Left cardiac atrium (tissue), 4 donors: ENCODE measurements around the gene UBE3A. TPM values are rescaled to one million over a fixed set of nuclear protein-coding genes. Genes with fewer than 3 reads are reported as not detected.
A peak's percentile ranks its signal among the peaks of the same experiment; 100 is the strongest.

ENCODE experiments used
- ATAC-seq, 2 donors: fragments of 200-7000 bp; cut with Tn5 transposase; one replicate each; pipeline ENCODE4 v1.9.1; 2020; ENCODE audit warnings: mild to moderate bottlenecking in 2 of 2, moderate library complexity in 2 of 2
- DNase-seq: peaks from one replicate; pipeline ENCODE4 v3.0.0-alpha.2; 2020
- intact Hi-C, 2 donors: fragments of 100-400 bp; cut with DNase I; formaldehyde crosslinking; loops; one replicate each; pipeline versions ENCODE4 v1.14.1 to v1.15.1; 2022 to 2023
- total RNA-seq, 2 donors: library from RNA; stranded (reverse); fragmentation: NEBNext Ultra II Directional; extraction: Animal tissue kit (Norgen Biotek cat#: 25700); gene quantifications; one replicate each; pipeline ENCODE4 v1.2.1, GENCODE V29; 2021
- donor health status: DM: no; HTN: yes; CAD: no.
- donor health status: DM: no; HTN: yes; CAD: no; lungs with severe emphysema.
- donor health status: DM: yes; HTN: yes; CAD: no.
- donor health status: Dilated cardiomyopathy.

The UBE3A gene
- total RNA-seq, 2 donors from 2014 or later: 91.5 to 105 TPM

DNA sequence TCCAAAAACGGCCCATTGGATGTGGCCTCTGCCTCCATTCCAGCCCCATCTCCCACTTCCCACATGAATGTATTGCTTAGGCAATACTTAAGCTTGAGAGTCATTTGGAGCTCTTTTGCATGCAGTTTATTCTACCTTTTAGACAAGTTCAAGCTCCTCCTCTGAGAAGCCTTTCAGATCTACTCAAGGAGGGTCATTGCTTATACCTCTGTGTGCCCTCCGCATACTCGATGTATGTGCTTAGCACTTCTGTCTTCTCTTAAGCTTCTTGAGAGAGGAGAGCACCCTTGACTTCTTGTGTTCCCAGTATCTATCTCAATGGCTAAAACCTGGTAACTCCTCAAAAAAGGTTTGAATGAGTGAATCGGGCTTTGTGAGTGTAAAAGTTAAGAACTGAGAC lies 6.6 kb upstream of the UBE3A start:
- ATAC-seq: no peak
- intact Hi-C loops: no loop called here

GRCh38 chr15:25441111-25441510 lies 2.3 kb upstream of the UBE3A start:
- ATAC-seq (no peak), DNase-seq (no peak)
- intact Hi-C loops: no loop called here

More for the DNA sequence above, 6.6 kb upstream of the UBE3A start:
- no peak for DNase-seq

- DNase-seq (no peak), ATAC-seq (peak in 1 of 2 donors; percentile 1)
- intact Hi-C loops: loop anchor here in 1 of 2 donors (5.0 kb wide), 1 partner anchor 92 kb away; no protein-coding TSS in a partner anchor
These were observed 579 bp upstream of the UBE3A start for GRCh38 chr15:25439369-25439836.

GRCh38 chr15:25437777-25438600 lies 835 bp downstream of the UBE3A start:
- ATAC-seq (peak; percentile 72 to 81), DNase-seq (peak; percentile 64)
- intact Hi-C loops: loop anchor here in 1 of 2 donors (5.0 kb wide), 1 partner anchor 91 kb away; no protein-coding TSS in a partner anchor

- no peak for ATAC-seq
- DNase-seq: no peak
- intact Hi-C loops: loop anchor here in 1 of 2 donors (5.0 kb wide), 1 partner anchor 89 kb away; no protein-coding TSS in a partner anchor
These were observed 2.1 kb downstream of the UBE3A start for GRCh38 chr15:25436707-25437106.

DNA sequence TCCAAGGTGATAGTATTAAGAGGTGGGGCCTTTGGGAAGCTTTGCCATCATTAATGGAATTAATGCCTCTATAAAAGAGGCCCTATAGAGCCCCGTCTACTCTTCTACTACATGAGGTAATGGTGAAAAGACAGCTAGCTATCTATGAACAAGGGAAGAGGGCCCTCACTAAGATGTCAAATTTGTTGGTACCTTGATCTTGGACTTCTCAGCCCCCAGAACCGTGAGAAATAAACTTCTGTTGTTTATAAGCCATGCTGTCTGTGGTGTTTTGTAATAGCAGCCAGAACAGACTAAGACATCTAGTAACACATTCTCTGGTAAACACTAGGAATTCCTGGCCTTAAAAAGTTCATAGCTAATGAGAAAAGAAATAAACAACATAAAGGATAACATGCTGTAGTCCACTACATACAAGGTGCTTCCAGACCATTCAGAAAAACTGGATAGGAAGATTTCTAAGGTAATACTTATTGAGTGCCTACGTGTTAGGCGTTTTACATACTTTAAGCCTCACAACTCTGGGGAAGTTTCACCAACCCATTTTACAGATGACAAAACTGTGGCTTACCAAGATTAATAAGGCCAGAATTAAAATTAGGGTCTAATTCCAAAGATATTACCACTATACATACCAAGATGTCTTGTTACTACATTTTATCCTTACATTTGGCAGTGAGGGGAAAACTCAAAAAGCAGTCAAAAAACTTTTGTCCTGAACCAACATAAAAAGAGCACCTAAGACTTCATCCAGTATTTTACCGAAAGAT lies 3.2 kb downstream of the UBE3A start:
- no peak for ATAC-seq
- DNase-seq: no peak
- intact Hi-C loops: loop anchor here in 1 of 2 donors (5.0 kb wide), 1 partner anchor 88 kb away; no protein-coding TSS in a partner anchor

GRCh38 chr15:25433118-25433865 lies 5.5 kb downstream of the UBE3A start:
- no peak for DNase-seq

DNA sequence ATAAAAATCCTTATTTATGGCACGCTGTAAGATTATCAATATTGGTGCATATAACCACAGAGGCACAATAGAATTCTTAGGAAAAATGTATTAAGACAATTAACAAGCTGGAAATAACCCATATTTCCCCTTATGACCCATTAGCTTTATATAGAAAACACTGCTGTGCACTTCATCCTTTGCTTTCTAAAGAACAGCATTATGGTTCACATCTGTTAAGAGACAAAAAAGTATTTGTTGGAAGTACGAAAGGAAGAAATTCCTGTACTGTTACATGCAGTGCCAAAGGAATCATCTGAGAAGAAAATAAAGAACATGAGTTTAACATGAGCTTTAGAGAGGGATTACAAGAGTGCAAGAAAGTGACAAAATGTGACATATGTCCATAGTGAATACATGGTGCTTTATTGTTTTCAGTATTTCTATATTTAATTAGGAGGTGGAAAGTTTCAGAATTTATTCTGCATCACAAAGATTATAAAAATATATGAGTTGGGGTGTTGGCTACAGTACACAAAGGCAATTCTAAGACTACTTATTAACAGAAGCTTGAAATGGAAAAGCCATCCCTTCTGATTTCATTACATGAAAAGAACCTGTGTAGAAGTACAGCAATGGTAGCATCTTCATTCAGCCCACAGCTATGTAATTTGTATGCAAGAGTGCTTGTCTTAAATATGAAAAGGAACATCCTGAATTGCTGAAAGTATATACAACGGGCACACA lies 6.8 kb downstream of the UBE3A start:
- intact Hi-C loops: no loop called here
- ATAC-seq (no peak), DNase-seq (no peak)

More at GRCh38 chr15:25433118-25433865, 5.5 kb downstream of the UBE3A start:
- intact Hi-C loops: no loop called here
- no peak for ATAC-seq

GRCh38 chr15:25427861-25428260 lies 11.0 kb downstream of the UBE3A start:
- intact Hi-C loops: no loop called here
- DNase-seq: no peak
- ATAC-seq: peak in 1 of 2 donors; percentile 25

DNA sequence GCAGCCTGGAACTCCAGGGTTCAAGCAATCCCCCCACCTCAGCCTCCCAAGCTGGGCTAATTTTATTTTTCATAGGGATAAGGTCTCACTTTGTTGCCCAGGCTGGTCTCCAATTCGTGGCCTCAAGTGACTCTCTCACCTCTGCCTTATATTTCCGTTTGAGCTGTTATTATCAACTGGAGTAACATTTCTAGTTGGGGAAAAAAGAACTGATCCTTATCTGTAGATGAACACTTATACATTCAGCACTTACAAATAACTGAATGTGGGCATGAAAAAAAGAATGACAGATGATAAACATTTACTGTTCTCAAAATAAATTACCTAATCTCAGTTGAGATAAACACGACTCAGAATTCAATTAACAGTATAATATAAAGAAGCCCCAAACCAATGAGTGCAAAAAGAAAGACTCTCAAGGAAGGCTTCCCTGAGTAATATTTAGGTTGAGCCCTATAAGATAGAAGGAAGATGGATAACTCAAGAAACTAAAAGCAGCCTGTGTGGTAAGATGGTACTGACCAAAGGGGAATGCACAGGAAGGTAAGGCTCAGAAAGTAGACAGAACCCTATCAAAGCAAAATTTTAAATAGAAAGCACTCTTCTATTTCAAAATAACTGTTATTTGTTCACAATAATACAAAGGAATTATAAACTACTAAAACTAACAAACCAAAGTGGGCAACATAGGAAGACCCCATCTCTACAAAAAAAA lies 11.8 kb downstream of the UBE3A start:
- no peak for ATAC-seq
- intact Hi-C loops: no loop called here
- DNase-seq: no peak

- intact Hi-C loops: no loop called here
- DNase-seq (no peak), ATAC-seq (no peak)
These were observed 14.8 kb downstream of the UBE3A start for GRCh38 chr15:25424073-25424472.

DNA sequence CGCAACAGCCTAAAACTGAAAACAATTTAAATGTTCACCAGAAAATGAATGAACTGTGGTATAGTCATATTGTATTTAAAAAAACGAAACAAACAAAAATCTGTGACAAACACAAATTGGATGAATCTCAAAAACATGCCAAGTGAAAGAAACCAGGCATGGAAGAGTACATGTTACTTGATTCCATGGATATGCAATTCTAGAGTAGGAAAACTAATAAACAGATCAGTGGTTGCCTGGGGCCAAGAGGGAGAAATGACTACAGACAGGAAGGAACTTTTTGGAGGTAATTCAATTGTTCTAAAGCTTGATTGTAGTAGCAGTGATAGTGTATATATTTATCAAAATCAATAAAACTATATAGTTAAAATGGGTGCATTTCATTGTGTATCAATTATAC lies 16.8 kb downstream of the UBE3A start:
- intact Hi-C loops: no loop called here
- ATAC-seq (no peak), DNase-seq (no peak)

DNA sequence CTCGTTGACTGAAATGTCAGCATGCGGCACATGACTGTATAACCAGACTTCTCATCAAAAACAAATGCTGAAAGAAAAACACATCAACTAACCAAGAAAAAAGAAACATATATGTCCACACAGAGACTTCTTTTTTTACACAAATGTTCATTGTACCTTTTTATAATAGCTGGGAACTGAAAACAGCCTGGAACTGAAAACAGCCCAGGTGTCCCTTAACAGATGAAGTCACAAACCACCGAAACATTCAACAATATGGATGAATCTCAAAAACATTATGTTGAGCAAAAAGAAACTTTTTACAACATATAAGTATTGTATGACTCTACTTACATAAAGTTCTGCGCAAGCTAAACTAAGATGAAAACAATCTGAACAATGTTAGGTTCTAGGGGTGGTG lies 20.6 kb downstream of the UBE3A start:
- DNase-seq (no peak), ATAC-seq (no peak)
- intact Hi-C loops: no loop called here

DNA sequence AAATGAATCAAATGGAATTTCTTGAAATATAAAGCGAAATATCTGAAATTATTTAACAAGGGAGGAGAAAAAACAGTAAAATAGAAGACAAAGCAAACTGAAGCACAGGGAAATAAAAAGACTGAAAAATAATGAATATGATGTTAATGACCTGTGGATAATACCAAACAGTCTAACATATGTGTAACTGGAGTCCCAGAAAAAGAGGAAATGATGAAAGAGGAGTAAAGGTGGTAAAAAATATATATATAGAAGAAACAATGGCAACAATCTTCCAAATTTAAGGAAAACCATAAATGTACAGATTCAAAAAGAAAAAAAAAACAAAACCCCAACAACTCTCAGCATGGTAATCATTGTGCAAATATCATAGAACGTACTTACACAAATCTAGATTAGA lies 21.2 kb downstream of the UBE3A start:
- intact Hi-C loops: no loop called here
- no peak for ATAC-seq

DNA sequence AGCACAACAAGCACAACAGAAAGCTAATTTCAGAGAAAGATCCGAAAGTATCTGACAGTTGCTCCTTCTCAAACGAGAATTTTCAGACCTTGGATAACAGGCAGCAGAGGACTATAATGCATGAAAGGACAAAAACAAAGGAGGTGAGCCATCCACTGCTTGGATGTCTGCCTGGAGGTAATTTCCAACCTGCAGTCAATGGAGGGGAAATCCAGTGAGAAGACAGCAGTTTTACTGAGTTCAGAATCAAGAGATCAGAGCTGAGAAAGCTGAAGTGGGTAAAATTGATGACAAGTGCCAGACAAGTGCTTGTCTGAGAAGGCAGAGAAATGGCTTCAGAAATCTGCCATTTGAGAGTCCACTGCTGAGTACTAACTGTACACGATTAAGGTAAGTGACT lies 22.1 kb downstream of the UBE3A start:
- no peak for DNase-seq
- intact Hi-C loops: no loop called here
- no peak for ATAC-seq

More for the DNA sequence above, 21.2 kb downstream of the UBE3A start:
- no peak for DNase-seq

- no peak for ATAC-seq
- intact Hi-C loops: no loop called here
- DNase-seq: no peak
These were observed 23.1 kb downstream of the UBE3A start for GRCh38 chr15:25415707-25416106.

- DNase-seq (no peak), ATAC-seq (no peak)
- intact Hi-C loops: no loop called here
These were observed 23.6 kb downstream of the UBE3A start for GRCh38 chr15:25415217-25415616.

GRCh38 chr15:25410649-25411048 lies 28.2 kb downstream of the UBE3A start:
- ATAC-seq (no peak), DNase-seq (no peak)
- intact Hi-C loops: no loop called here
